Mesenteric fat pad (tissue), 1 donor: Measurements from ENCODE around the gene KLHL30. TPM values are rescaled to one million over a fixed set of nuclear protein-coding genes. Genes with fewer than 3 reads are reported as not detected.

Source experiments
- DNase-seq: peaks from one replicate; pipeline ENCODE4 v3.0.0-alpha.2; 2020; ENCODE audit warnings: low spot score
- total RNA-seq: library from RNA; stranded (reverse); fragmentation: NEBNext Ultra II Directional; extraction: Animal tissue kit (Norgen Biotek cat#: 25700); gene quantifications from one replicate; pipeline ENCODE4 v1.2.1, GENCODE V29; 2021
- donor health status: DM: yes; HTN: yes; CAD: no.

KLHL30 gene
- total RNA-seq, 1 donor from 2014 or later = 4.4 TPM

DNA sequence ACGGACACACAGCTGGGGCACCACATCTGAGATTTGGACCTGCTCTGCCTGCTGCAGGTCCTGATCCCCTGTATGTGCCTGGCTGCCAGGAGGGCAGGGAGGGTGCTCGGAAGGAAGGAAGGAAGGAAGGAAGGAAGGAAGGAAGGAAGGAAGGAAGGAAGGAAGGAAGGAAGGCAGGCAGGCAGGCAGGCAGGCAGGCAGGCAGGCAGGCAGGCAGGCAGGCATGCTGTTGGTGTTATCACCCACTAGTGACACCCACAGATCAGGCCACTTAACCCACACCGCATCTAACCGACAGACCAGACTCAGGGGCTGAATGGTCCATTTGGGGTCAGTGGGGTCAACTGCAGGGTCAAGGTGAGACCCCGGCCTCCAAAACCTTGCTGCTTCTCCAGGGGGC, 5.8 kb downstream of the KLHL30 start:
- no peak for DNase-seq

DNA sequence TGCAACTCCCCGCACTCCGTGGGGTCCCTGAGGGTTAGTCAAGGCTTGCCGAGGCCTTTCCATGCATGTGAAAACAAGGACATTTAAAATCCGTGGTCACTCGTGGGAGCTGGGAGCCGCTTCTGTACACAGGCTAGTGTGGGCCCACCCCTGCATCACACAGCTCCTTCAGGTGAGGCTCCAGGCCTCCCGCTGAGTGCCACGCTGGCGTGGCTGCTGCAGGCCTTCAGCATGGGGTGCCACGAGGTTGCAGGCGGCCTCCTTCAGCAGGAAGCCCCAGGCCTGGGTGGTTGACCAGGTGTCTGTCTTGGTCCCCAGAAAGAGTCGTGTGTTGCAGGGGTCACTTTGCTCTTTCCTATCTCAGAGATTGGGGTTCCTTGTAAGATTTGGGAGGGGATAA, 6.6 kb downstream of the KLHL30 start:
- DNase-seq = no peak

DNA sequence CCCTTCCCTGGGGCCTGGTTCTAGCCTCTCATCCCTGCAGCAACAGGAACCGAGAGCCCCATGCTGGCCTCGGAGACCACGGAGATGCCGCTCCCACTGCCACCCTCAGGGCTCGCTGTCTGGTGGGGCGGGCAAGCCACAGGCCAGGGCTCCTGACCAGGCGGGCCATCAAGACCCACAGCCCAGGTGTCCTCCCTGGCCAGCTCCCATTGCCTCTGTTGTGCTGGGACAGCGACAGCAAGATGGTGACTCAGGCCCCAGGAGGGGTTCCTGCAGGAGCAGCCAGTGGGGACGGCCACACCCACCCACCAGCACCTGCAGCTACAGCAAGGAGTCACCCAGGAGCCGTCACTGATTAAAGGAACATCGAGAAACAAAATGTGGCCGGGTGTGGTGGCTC, 7.4 kb downstream of the KLHL30 start:
- DNase-seq = no peak

DNA sequence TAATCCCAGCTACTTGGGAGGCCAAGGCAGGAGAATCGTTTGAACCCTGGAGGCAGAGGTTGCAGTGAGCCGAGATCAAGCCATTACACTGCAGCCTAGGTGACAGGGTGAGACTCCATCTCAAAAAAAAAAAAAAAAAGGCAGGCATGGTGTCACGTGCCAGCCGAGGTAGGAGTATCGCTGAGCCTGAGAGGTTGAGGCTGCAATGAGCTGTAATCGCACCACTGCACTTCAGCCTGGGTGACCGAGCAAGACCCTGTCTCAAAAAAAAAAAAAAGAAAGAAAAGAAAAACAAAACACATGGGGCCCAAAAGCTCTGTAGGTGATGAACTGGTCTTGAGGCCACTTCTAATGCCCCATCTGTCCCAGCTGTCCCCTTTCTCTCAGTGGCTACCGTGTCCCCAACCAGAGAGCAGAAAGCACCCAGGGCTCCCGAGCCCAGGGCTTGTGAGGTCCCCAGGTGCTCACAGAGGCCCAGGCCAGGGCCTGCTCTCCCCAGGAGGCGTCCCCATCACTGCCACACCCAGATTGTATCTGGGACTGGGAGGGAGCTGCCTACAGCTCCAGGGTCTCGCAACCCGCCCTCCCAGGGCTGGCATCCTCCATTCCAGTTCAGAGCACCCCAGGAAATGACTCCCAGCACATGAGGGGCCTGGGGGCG, 8.5 kb downstream of the KLHL30 start:
- DNase-seq = no peak

DNA sequence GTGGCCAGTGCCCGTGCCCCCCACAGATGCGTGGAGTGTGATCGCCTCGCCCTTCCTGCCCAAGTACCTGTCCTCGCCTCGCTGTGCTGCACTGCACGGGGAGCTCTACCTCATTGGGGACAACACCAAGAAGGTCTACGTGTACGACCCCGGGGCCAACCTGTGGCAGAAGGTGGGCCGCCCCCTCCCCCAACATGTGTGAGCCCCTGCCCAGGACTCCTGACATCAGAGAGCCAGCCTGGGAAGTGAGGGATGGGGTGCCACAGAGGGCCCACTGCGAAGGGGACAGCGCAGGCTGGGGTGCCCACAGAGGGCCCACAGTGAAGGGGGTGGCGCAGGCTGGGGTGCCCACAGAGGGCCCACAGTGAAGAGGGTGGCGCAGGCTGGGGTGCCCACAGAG, 10.5 kb downstream of the KLHL30 start:
- no peak for DNase-seq

DNA sequence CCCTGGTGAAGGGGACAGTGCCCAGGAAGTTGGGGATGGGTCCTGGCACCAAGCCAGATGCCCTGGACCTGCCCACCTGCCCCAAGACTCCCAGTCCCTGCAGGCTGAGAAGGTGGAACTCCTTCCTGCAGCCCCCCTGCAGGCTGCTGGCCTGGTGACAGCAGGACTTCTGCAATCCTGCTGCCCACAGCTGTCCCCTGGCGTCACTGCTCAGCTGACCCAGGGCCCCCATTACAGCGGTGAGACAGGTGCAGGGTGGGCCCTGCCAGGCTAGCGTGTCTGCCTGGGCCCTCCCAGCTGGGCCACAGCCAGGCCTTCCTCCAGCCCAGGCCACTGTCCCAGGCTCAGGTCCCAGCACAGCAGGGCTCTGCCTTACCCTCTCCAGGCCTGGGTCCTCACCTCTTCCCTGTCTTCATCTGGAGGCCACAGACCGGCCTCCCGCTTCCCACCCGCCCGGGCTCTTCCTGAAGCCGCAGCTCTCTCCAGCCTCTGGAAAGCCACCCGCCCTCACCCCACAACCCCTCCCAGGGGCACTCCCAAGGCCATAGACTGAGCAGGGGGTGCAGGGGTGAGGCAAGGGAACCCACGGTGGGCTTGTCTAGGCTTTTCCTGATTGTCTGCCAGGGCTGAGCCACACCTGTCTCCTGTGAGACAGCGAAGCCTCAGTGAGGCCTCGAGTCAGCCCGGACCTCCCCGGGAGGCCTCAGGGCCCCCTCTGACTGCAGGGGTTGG, 11.5 kb downstream of the KLHL30 start:
- no peak for DNase-seq

DNA sequence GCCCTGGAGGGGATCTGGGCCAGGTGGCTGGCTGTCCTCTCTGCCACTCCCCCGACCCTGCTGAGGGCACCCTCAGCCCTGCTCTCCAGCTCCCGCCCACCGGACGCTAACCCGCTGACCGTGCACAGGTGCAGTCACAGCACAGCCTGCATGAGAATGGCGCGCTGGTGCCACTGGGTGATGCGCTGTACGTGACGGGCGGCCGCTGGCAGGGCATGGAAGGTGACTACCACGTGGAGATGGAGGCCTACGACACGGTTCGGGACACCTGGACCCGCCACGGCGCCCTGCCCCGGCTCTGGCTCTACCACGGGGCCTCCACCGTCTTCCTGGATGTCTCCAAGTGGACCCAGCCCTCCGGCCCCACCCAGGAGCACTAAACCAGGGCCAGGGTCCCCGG, 12.2 kb downstream of the KLHL30 start:
- no peak for DNase-seq

DNA sequence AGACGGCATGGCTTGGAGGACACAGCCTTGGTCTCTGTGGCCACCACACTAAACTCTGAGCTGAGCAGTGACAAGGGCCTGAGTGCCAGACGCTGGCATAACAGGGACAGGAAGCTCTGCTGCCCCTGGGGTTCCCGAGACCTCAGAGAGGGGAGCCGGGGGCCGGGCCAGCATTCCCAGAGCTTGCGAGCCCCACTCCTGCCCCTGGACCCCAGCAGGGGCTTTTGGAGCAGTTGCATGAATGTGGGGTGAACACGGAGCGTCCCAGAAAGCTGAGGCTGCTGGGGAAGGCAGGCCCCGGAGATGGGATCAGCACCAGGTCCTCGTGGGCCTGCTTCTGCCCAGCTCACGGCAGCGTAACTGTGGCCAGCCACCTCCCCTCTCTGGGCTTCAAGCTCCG, 12.7 kb downstream of the KLHL30 start:
- DNase-seq = no peak

DNA sequence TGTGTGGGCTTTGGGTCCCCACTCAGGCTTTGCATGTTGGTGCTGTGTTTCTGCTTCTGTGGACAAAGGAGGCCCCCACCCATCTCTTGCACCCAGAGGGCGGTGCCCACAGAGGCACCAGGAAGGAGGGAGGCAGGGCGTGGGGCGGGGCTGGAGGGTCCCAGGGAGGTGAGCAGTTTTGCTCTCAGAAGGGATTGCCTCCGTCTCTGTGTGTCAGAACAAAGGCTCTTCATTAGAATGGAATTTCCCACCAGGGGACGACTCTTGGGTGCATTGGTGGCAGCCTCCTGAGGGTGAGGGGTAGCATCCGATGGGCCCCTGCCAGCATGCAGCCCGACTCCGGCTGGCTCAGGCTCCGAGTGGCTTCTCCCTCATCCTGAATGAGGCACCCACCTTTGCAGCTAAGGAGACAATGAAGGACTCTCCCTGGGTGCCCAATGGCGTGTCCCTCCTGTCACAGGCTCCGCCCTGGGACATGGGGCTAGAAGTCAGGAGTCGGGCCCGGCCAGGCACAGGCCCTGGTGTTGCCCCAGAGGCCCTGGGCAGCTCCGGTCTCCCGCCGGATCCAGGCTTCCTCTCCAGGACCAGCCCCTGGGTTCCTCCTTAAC, 13.3 kb downstream of the KLHL30 start:
- DNase-seq = no peak

DNA sequence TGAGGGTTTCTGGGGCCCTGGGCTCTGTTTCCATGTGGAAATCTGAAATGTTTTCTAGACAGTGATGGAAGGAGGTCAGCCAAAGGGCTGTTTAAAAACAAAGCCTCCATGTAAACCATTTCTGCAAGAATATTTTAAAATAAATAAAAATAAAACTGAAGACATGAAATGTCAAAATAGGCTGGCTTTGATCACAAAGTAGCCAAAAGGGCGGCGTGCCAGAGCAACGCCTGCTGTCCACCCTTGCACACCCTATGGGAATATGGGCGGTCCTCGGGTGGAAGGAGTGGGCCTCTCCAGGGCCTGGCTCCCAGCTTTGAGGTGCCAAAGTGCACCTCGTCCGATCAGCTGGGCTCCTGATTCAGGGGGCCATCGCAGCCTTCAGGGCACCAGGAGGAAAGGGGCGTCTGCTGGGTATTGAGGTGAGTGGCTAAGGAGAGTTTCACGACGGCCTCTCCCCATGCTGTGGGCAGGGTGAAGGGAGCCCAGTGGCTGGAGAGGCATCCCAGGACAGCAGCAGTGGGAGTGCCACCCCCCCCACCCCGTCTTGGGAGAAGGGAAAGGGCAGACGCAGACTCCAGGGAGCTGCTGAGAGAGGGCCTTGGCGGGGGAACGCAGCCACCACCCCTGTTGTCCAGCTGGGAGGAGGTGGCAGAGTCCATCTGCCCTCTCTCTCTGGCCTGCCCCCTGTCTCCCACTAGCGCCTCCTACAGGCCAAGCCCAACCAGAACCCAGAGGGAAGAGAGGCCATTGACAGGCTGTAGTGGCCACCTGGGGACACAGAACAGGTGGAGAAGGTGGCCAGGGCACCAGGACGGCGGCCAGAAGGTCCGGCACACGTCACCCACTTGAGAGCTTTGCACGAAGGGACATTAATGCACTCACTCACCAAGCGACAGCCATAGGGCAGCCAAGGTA, 14.6 kb downstream of the KLHL30 start:
- DNase-seq = no peak

DNA sequence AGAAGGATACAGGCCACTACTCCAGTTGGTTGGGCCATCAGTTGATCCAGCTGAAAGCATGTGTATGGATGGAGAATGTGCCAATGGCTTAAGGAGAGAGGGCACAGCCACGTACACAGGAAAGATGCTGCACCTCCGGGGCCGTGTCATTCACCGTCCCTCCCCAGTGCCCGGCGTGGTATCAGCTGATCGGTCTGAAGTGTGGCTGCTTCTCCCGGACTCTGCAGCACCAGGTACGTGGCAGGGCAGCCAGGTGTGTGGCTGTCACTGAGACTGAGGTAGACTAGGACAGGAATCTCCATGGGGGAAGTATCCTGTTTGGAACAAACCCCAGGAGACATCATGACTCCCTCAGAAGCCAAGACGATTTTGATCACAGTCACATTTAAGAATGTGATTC, 16.1 kb downstream of the KLHL30 start:
- DNase-seq = no peak

DNA sequence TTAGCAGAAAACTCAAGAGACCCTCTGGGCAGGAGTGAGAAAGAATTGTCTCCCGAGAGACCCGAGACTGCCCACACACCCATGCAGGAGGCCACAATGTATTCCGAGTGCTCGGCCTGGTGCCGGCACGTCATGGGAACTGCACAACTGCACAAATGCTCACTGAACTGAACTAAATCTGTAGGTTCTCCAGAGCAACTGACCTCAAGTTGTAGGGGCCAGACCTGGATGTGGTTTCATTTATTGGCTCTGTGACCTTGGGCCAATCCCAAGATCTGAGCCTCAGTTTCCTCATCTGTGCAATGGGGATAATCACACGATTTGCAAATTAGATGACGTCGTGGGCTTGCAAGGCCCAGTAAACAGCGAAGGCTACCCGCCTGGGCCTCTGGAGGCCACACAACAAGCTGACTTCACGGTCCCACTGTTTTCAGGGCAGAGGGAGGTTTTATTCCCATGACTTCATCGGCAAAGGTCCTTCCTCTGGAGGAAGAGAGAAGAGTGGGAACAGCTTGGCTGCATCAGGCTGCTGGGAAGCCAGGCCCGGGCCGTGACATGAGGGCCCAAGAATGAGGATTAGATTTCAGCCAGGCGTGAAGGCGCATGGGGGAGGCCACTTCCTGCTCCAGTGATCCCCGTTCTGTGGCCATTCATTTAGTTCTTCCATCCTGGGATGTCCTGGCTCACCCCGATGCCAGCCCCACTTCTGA, 16.7 kb downstream of the KLHL30 start:
- no peak for DNase-seq

DNA sequence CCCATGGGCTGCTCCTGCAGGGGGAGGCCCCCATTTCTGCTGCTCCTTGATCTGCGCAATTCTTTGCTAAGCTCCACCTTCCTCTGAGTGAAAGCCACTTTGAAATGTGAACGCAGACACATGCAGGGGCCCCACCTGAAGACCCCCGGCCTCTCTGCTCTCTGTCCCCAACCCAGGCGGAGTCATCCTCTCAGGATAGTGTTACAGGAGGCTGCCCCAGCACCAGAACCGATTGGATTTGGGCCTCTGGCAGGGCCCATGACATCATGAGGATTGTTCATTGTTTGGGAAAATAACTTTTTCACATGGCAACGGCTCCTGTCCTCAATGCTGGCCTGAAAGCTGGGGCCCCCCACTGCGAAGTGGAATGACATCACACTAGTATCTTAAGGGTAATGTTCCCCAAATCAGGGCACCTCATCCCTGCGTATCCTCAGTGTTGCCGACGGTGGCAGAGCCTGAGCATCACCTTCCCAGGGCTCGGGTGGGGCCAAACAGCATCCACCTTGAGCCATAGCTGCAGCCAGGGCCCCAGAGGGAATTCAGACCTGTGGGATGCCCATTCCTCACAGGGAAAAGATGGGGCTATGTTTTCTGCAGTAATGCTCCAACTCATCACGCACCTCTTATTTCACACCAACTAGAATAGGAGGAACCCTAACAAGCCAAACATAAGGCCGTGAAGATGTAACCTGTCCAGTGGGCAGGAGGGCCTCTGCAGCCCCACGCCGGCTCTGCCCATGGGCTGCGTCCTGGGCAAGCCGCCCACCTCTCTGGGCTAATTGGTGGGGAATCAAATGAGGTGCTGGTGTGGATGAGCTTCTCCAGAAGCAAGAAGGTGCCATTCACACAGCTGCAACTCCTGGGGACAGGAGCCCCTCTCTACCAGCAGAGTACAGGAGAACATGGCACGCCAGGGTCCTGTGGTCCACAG, 17.6 kb downstream of the KLHL30 start:
- DNase-seq = no peak

DNA sequence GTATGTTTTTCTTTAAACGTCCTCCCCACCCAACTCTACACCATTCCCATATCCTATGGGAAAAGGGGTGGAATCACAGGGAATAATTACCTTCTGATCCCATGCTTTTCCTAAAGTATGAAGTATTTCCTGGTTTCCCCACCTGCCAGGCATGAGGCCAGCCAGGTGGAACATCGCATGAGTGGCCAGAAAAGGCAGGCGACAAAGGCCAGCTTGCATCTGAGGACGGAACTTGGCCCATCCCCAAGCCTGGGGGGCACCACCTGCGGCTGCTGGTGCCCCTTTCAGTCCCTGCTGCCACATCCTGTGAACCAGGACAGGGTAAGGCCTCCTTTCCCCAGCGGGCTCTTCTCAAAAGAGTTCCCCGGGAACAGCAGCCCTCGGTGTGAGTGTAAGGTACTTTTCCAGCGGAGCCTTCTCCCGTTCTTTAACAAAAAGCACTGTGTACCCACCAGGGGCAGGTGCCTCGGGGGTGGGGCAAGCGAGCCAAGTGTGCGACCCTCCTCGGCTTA, 19.1 kb downstream of the KLHL30 start:
- DNase-seq = no peak

DNA sequence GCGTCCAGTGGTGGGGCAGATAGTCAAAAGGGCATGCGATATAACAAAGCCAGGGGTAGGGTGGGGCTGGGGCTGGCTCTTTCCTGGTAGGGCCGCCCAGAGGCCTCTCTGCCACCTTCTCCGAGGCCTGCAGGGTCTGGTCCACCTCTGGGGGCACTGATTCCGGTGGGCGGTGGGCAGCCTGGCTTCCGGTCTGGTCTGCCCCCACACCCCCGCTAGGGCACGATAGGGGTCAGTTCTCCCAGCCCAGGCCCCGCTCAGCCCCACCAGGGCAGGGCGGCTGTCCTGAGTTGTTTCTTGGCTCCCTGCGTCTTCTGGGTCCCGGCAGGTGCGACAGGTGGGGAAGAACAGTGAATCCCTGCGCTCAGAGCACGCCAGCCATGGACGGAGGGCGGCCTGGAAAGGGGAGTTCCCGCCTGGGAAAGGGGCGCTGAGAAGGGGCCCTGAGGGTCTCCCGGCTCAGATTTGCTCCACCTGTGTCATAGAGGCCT, 19.6 kb downstream of the KLHL30 start:
- no peak for DNase-seq

DNA sequence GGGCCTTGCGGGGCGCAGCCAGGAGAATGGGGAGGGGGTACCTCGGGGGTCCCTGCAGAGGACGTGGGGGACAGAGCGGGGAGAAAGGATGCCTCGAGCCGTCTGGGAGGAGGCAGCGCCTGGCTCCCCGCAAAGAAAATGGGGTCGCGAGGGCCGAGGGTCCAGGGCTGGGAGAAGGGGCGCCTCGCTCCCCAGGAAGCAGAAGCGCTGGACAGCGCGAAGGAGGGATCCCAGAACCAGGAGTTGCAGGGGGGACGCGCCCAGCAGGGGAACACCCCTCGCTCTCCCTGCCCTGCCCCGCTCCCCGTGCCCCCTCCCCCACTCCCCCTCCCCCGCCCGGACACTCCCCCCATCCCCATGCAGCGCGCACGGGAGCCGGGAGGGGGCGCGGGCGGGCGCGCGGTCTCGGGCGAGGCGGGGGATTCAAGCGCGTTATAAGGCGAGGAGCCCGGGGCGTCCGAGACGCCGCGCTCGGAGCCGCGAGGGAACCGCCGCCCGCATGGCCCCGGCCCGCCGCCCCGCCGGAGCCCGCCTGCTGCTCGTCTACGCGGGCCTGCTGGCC, 20.1 kb downstream of the KLHL30 start, which contains the start of gene ERFE:
Gene ERFE, plus strand, starts transcription at position 462 of the 562 bp plus-strand sequence. Its CDS starts 38 bp downstream, at position 500.
- no peak for DNase-seq

DNA sequence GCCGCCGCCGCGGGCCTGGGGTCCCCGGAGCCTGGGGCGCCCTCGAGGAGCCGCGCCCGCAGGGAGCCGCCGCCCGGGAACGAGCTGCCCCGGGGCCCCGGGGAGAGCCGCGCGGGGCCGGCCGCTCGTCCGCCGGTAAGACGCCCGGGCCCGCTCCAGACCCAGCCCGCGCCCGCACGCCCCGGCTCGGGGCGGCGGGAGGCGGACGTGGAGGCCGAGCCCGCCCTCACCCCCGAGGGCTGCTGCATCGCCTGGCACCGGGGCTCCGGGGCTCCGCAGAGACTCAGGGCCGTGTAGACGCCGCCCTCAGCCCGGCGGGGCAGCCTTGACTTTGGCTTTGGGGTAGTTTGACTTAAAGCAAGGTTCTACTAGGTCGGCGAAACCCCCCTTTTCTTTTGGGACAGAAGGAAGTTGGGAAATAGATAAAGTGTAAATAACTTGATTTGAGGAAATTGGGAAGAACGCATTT, 20.6 kb downstream of the KLHL30 start:
- no peak for DNase-seq

DNA sequence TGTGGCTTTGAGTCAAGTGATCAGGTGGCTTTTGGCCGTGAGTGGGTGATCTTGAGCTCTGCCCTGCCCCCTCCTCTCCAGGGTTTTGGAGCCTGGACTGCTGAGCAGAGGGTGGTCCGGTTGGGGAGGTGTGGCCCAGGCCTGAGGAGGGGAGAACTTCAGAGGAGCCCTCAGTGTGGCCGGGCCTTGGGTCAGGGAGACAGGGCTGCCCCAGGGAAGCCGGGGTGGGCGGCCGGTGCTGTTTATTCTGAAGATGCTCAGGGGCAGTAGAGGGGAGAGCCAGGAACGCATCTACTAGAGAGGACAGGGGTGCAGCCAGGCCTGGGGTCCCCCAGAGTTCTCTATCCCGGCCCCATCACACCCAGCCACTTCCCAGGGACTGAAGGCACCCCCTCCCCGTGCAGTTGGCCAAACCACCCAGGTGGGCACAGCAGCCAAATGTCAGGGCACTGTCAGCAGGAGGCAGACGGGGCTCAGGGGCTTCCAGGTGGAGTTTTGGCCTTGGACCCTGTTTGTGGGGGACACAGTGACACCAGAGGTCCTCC, 21.3 kb downstream of the KLHL30 start:
- no peak for DNase-seq
